BLaER1 treated with 17β-estradiol and CSF1 and Interleukin-3, amounts not matched to agents 10 nM and 100 nM (cell line): Measurements from ENCODE around the gene LRRIQ4.

ENCODE experiments used
- H3K27ac ChIP-seq, 11 experiments: shearing (Covaris generic); formaldehyde crosslinking; 2 replicates each; pipeline ENCODE4 v1.8.1; 2022
- H3K27me3 ChIP-seq, 11 experiments: shearing (Covaris generic); formaldehyde crosslinking; 2 replicates each; pipeline ENCODE4 v1.8.1; 2022
- H3K36me3 ChIP-seq, 11 experiments: shearing (Covaris generic); formaldehyde crosslinking; 2 replicates each; pipeline ENCODE4 v1.8.1; 2022
- H3K4me1 ChIP-seq, 10 experiments: shearing (Covaris generic); formaldehyde crosslinking; 2 replicates each; pipeline ENCODE4 v1.8.1; 2022
- H3K4me2 ChIP-seq, 11 experiments: shearing (Covaris generic); formaldehyde crosslinking; 2 replicates each; pipeline ENCODE4 v1.8.1; 2022
- H3K4me3 ChIP-seq, 10 experiments: shearing (Covaris generic); formaldehyde crosslinking; 2 replicates each; pipeline ENCODE4 v1.8.1; 2022
- H3K9ac ChIP-seq, 11 experiments: shearing (Covaris generic); formaldehyde crosslinking; 2 replicates each; pipeline ENCODE4 v1.8.1; 2022
- H3K9me3 ChIP-seq, 11 experiments: shearing (Covaris generic); formaldehyde crosslinking; replicated peaks in 1 of 11; 2 replicates each; pipeline ENCODE4 v1.8.1; 2022
- H4K20me1 ChIP-seq, 11 experiments: shearing (Covaris generic); formaldehyde crosslinking; 2 replicates each; pipeline ENCODE4 v1.8.1; 2022
- Cebpa-rat ChIP-seq, 11 experiments: shearing (Covaris generic); IDR thresholded peaks; 2 replicates each; pipeline ENCODE4 v1.8.1; 2022

LRRIQ4 gene

GRCh38 chr3:169790687-169791429 lies 21.8 kb upstream of the LRRIQ4 start:
- TF ChIP-seq Cebpa-rat (IDR thresholded peaks at IDR 0.05): no peak
- H4K20me1 ChIP-seq: peaks cover 0 to 11% (median 0%) of the 10 kb centered on the region in 11 experiments; a peak in 1 of 22 replicates
- H3K4me2 ChIP-seq: no peak overlapping the region
- H3K36me3 ChIP-seq: peaks cover 44 to 77% (median 63%) of the 10 kb centered on the region in 11 experiments
- H3K4me3 ChIP-seq: no peak overlapping the region
- H3K27me3 ChIP-seq: no peaks in the 10 kb centered on the region
- H3K27ac ChIP-seq: no peak overlapping the region
- no peaks in the 10 kb centered on the region for H3K4me1 ChIP-seq
- no peak overlapping the region for H3K9ac ChIP-seq
- H3K9me3 ChIP-seq: no peaks in the 10 kb centered on the region

- no peak overlapping the region for H3K4me3 ChIP-seq
- H3K4me2 ChIP-seq: no peak overlapping the region
- H3K9me3 ChIP-seq: no peaks in the 10 kb centered on the region
- H3K27ac ChIP-seq: no peak overlapping the region
- H4K20me1 ChIP-seq: peaks cover 0 to 4% (median 0%) of the 10 kb centered on the region in 11 experiments; a peak in 1 of 22 replicates
- no peak for TF ChIP-seq Cebpa-rat (IDR thresholded peaks at IDR 0.05)
- H3K27me3 ChIP-seq: no peaks in the 10 kb centered on the region
- H3K4me1 ChIP-seq: no peaks in the 10 kb centered on the region
- peaks cover 29 to 62% (median 50%) of the 10 kb centered on the region in 11 experiments for H3K36me3 ChIP-seq
- H3K9ac ChIP-seq: no peak overlapping the region
Measured at GRCh38 chr3:169792359-169792758, 20.3 kb upstream of the LRRIQ4 start.

GRCh38 chr3:169804681-169805080 lies 8.0 kb upstream of the LRRIQ4 start:
- Histone ChIP-seq H4K20me1 (no peaks in the 10 kb centered on the region), H3K27ac (no peak overlapping the region), H3K27me3 (no peaks in the 10 kb centered on the region), H3K36me3 (peaks cover 14 to 61% (median 32%) of the 10 kb centered on the region in 11 experiments; a peak in 20 of 22 replicates), H3K9me3 (no peaks in the 10 kb centered on the region), H3K4me3 (no peak overlapping the region), H3K9ac (no peak overlapping the region), H3K4me2 (no peak overlapping the region), H3K4me1 (0 out of 20 replicates have a peak, but pooled peaks cover 0 to 6% (median 0%) of the 10 kb centered on the region in 10 experiments)
- no peak for TF ChIP-seq Cebpa-rat (IDR thresholded peaks at IDR 0.05)

DNA sequence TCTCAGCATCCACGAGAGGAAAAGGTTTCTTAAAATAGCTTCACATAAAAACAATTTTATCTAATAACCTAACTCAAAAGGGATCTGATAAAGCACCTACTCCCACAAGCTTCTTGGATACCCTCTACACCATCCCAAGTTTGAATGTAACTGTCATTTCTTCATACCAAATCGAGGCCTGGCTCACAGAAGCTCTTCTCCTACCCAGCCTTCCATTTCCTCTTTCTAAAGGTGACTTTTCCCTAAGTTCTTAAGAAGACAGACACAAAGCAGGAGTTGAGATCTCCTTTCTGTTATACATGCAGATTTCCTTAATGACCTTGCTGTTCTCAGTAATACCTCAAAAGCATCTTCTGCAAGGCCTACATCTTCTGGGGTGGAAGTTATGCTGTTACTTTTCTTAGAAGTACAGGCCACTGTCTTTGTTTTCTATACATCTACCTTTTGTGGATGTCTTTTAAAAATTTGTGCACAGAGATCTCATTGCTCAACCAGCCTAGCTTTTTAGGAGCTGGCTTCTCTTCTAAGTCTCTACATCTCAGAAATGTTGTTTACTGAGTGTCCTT lies 3.4 kb upstream of the LRRIQ4 start:
- Histone ChIP-seq H3K9ac (no peak overlapping the region), H3K9me3 (no peaks in the 10 kb centered on the region), H4K20me1 (no peaks in the 10 kb centered on the region), H3K27ac (no peak overlapping the region), H3K4me2 (no peak overlapping the region), H3K27me3 (no peaks in the 10 kb centered on the region), H3K4me3 (no peak overlapping the region), H3K4me1 (peaks cover 27 to 36% (median 31%) of the 10 kb centered on the region in 10 experiments), H3K36me3 (peaks cover 0 to 18% (median 0%) of the 10 kb centered on the region in 11 experiments; a peak in 5 of 22 replicates)
- TF ChIP-seq Cebpa-rat (IDR thresholded peaks at IDR 0.05): no peak

GRCh38 chr3:169811631-169812331 lies 889 bp upstream of the LRRIQ4 start:
- H3K4me2 ChIP-seq: peak overlapping the region; percentile 90 to 97 (median 95)
- TF ChIP-seq Cebpa-rat (IDR thresholded peaks at IDR 0.05): no peak
- H3K27ac ChIP-seq: peak overlapping the region; percentile 68 to 86 (median 83)

GRCh38 chr3:169813278-169813677 lies 608 bp downstream of the LRRIQ4 start:
- Histone ChIP-seq H3K27me3 (no peaks in the 10 kb centered on the region), H3K9ac (peak overlapping the region; percentile 78 to 87 (median 85); a peak in 21 of 22 replicates), H3K4me2 (peak overlapping the region; percentile 90 to 97 (median 95)), H3K27ac (peak overlapping the region in 10 of 11 experiments; percentile 75 to 86 (median 83); a peak in 20 of 22 replicates), H4K20me1 (no peaks in the 10 kb centered on the region), H3K4me3 (peak overlapping the region; percentile 54 to 86 (median 82)), H3K9me3 (peaks cover 9 to 20% (median 14%) of the 10 kb centered on the region in 11 experiments), H3K36me3 (no peaks in the 10 kb centered on the region; a peak in 2 of 22 replicates), H3K4me1 (peaks cover 29 to 41% (median 34%) of the 10 kb centered on the region in 10 experiments)
- no peak for TF ChIP-seq Cebpa-rat (IDR thresholded peaks at IDR 0.05)

More at GRCh38 chr3:169811631-169812331, 889 bp upstream of the LRRIQ4 start:
- peaks cover 9 to 19% (median 14%) of the 10 kb centered on the region in 11 experiments for H3K9me3 ChIP-seq
- peaks cover 29 to 37% (median 33%) of the 10 kb centered on the region in 10 experiments for H3K4me1 ChIP-seq
- peak overlapping the region; percentile 54 to 86 (median 82) for H3K4me3 ChIP-seq
- H3K27me3 ChIP-seq: no peaks in the 10 kb centered on the region
- no peaks in the 10 kb centered on the region for H4K20me1 ChIP-seq
- peak overlapping the region; percentile 78 to 87 (median 85) for H3K9ac ChIP-seq
- peaks cover 0 to 5% (median 0%) of the 10 kb centered on the region in 11 experiments; a peak in 3 of 22 replicates for H3K36me3 ChIP-seq

DNA sequence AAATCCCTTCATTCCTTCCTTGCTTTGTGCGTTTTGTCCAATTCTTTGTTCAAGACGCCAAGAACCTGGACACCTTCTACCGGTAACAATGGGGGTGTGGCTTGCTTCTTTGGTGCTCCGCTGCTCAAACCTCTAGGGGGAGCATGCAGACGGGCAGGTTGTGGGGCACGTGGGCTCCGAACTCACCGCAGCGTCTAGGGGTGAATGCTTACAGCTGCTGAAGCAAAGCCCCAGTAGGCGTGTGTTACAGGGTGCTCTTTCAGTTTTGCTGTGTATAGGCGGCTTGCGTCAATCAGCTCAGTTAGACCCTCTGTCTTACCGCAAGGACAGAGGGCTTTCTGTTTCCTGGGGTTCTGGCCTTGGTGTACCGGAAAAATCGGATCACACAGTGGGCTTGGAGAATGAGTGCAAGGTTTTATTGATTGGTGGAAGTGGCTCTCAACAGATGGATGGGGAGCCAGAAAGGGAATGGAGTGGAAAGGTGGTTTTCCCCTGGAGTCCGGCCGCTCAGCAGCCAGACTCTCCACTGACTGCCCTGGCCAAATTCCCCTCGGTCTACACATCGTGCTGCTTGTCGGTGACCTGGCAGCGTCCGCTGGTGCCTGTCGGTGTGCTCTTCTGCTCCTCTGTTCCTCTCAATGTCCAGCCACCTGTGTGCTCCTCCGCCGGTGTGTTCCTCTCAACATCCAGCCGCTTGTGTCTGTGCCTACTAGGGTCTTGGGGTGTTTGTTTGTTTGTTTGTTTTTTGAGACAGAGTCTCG lies 1.3 kb downstream of the LRRIQ4 start:
- TF ChIP-seq Cebpa-rat (IDR thresholded peaks at IDR 0.05): no peak
- Histone ChIP-seq H3K9me3 (peaks cover 9 to 20% (median 14%) of the 10 kb centered on the region in 11 experiments), H3K4me3 (peak overlapping the region; percentile 54 to 86 (median 82)), H3K36me3 (no peaks in the 10 kb centered on the region), H3K27me3 (no peaks in the 10 kb centered on the region), H3K9ac (peak overlapping the region; percentile 78 to 87 (median 85); a peak in 21 of 22 replicates), H3K4me1 (peaks cover 29 to 44% (median 34%) of the 10 kb centered on the region in 10 experiments), H3K27ac (peak overlapping the region in 10 of 11 experiments; percentile 75 to 86 (median 83); a peak in 19 of 22 replicates), H4K20me1 (no peaks in the 10 kb centered on the region), H3K4me2 (peak overlapping the region; percentile 90 to 97 (median 95))

- Histone ChIP-seq H3K4me1 (peaks cover 28 to 41% (median 33%) of the 10 kb centered on the region in 10 experiments), H3K36me3 (no peaks in the 10 kb centered on the region), H3K9ac (no peak overlapping the region), H3K27me3 (no peaks in the 10 kb centered on the region), H3K4me3 (no peak overlapping the region), H3K4me2 (no peak overlapping the region), H3K9me3 (peaks cover 9 to 20% (median 14%) of the 10 kb centered on the region in 11 experiments), H3K27ac (no peak overlapping the region), H4K20me1 (no peaks in the 10 kb centered on the region)
- TF ChIP-seq Cebpa-rat (IDR thresholded peaks at IDR 0.05): no peak
Measured at GRCh38 chr3:169815590-169816150, 3.0 kb downstream of the LRRIQ4 start.
